ENCODE data around the gene TRIP4.

Gene TRIP4

GRCh38 chr15:64423970-64424369, 36.3 kb downstream of the TRIP4 start:
- TF ChIP-seq Cebpa-rat (IDR thresholded peaks at IDR 0.05): no peak
- no peaks in the 10 kb centered on the region for H4K20me1 ChIP-seq
- H3K9ac ChIP-seq: no peak overlapping the region
- no peak overlapping the region for H3K4me2 ChIP-seq
- H3K4me1 ChIP-seq: peaks cover 6% of the 10 kb centered on the region
- no peak overlapping the region for H3K27ac ChIP-seq
- H3K9me3 ChIP-seq: no peaks in the 10 kb centered on the region
- no peak overlapping the region for H3K4me3 ChIP-seq
- no peaks in the 10 kb centered on the region for H3K27me3 ChIP-seq
- H3K36me3 ChIP-seq: peaks cover 87% of the 10 kb centered on the region

- peaks cover 19% of the 10 kb centered on the region for H3K4me1 ChIP-seq
- TF ChIP-seq Cebpa-rat (IDR thresholded peaks at IDR 0.05): no peak
- no peaks in the 10 kb centered on the region for H3K9me3 ChIP-seq
- peaks cover 75% of the 10 kb centered on the region for H3K36me3 ChIP-seq
- no peaks in the 10 kb centered on the region for H4K20me1 ChIP-seq
- no peaks in the 10 kb centered on the region for H3K27me3 ChIP-seq
- H3K4me2 ChIP-seq: no peak overlapping the region
- H3K4me3 ChIP-seq: no peak overlapping the region
- H3K9ac ChIP-seq: no peak overlapping the region
- H3K27ac ChIP-seq: no peak overlapping the region
Measured at GRCh38 chr15:64425221-64425620, 37.6 kb downstream of the TRIP4 start.

- H3K4me2 ChIP-seq: no peak overlapping the region
- H3K9me3 ChIP-seq: no peaks in the 10 kb centered on the region
- H3K4me3 ChIP-seq: no peak overlapping the region
- H3K36me3 ChIP-seq: peaks cover 59% of the 10 kb centered on the region
- H3K27me3 ChIP-seq: no peaks in the 10 kb centered on the region
- no peaks in the 10 kb centered on the region for H4K20me1 ChIP-seq
- peaks cover 30% of the 10 kb centered on the region for H3K4me1 ChIP-seq
- no peak overlapping the region for H3K27ac ChIP-seq
- H3K9ac ChIP-seq: no peak overlapping the region
- TF ChIP-seq Cebpa-rat (IDR thresholded peaks at IDR 0.05): no peak
Measured at GRCh38 chr15:64426845-64427465, 39.3 kb downstream of the TRIP4 start.

GRCh38 chr15:64429448-64429847, 41.8 kb downstream of the TRIP4 start:
- Histone ChIP-seq H3K9me3 (no peaks in the 10 kb centered on the region), H4K20me1 (no peaks in the 10 kb centered on the region), H3K9ac (peak overlapping the region; percentile 73), H3K4me2 (peak overlapping the region; percentile 68), H3K27me3 (no peaks in the 10 kb centered on the region), H3K4me1 (peaks cover 30% of the 10 kb centered on the region), H3K36me3 (peaks cover 50% of the 10 kb centered on the region), H3K4me3 (no peak overlapping the region), H3K27ac (peak overlapping the region; percentile 85)
- no peak for TF ChIP-seq Cebpa-rat (IDR thresholded peaks at IDR 0.05)

GRCh38 chr15:64430000-64430735, 42.5 kb downstream of the TRIP4 start:
- Histone ChIP-seq H3K36me3 (peaks cover 48% of the 10 kb centered on the region), H3K9ac (peak overlapping the region; percentile 73), H3K4me3 (no peak overlapping the region), H3K4me1 (peaks cover 30% of the 10 kb centered on the region), H3K27me3 (no peaks in the 10 kb centered on the region), H4K20me1 (no peaks in the 10 kb centered on the region), H3K4me2 (peak overlapping the region; percentile 68), H3K27ac (peak overlapping the region; percentile 85), H3K9me3 (no peaks in the 10 kb centered on the region)
- peak; percentile 63; the same call in 1 of the 2 replicates for TF ChIP-seq Cebpa-rat (IDR thresholded peaks at IDR 0.05)

GRCh38 chr15:64437982-64438381, 50.3 kb downstream of the TRIP4 start:
- Histone ChIP-seq H3K9me3 (no peaks in the 10 kb centered on the region), H4K20me1 (no peaks in the 10 kb centered on the region), H3K4me1 (peaks cover 17% of the 10 kb centered on the region), H3K9ac (no peak overlapping the region), H3K36me3 (peaks cover 22% of the 10 kb centered on the region), H3K4me3 (no peak overlapping the region), H3K4me2 (peak overlapping the region; percentile 55), H3K27me3 (no peaks in the 10 kb centered on the region), H3K27ac (no peak overlapping the region)
- no peak for TF ChIP-seq Cebpa-rat (IDR thresholded peaks at IDR 0.05)

GRCh38 chr15:64438653-64439447, 51.2 kb downstream of the TRIP4 start:
- Histone ChIP-seq H3K4me3 (no peak overlapping the region), H3K27ac (no peak overlapping the region), H3K4me1 (peaks cover 17% of the 10 kb centered on the region), H3K9me3 (no peaks in the 10 kb centered on the region), H3K9ac (no peak overlapping the region), H3K36me3 (peaks cover 16% of the 10 kb centered on the region), H3K4me2 (peak overlapping the region; percentile 55), H3K27me3 (no peaks in the 10 kb centered on the region), H4K20me1 (no peaks in the 10 kb centered on the region)
- TF ChIP-seq Cebpa-rat (IDR thresholded peaks at IDR 0.05): no peak

- no peak overlapping the region for H3K27ac ChIP-seq
- no peaks in the 10 kb centered on the region for H3K27me3 ChIP-seq
- no peak overlapping the region for H3K4me3 ChIP-seq
- H3K4me2 ChIP-seq: no peak overlapping the region
- no peak overlapping the region for H3K9ac ChIP-seq
- peaks cover 24% of the 10 kb centered on the region for H3K36me3 ChIP-seq
- no peak for TF ChIP-seq Cebpa-rat (IDR thresholded peaks at IDR 0.05)
- H3K9me3 ChIP-seq: no peaks in the 10 kb centered on the region
- peaks cover 17% of the 10 kb centered on the region for H3K4me1 ChIP-seq
- no peaks in the 10 kb centered on the region for H4K20me1 ChIP-seq
Measured at GRCh38 chr15:64441852-64442251, 54.2 kb downstream of the TRIP4 start.

GRCh38 chr15:64443016-64443415, 55.4 kb downstream of the TRIP4 start:
- Histone ChIP-seq H3K4me2 (no peak overlapping the region), H3K9ac (no peak overlapping the region), H3K27ac (no peak overlapping the region)

More at GRCh38 chr15:64443016-64443415, 55.4 kb downstream of the TRIP4 start:
- Histone ChIP-seq H3K9me3 (no peaks in the 10 kb centered on the region), H4K20me1 (no peaks in the 10 kb centered on the region), H3K36me3 (peaks cover 32% of the 10 kb centered on the region), H3K27me3 (no peaks in the 10 kb centered on the region), H3K4me3 (no peak overlapping the region), H3K4me1 (peaks cover 15% of the 10 kb centered on the region)
- TF ChIP-seq Cebpa-rat (IDR thresholded peaks at IDR 0.05): no peak
